Measurements from ENCODE around the gene GPR3.
"Not testable (repeated sequence)": the region's sequence is repeated elsewhere in the genome, so short reads cannot be mapped to it uniquely, and the experiment has no call there.

The GPR3 gene

GRCh38 chr1:27380766-27381733 is 11.4 kb upstream of the GPR3 start:
- DNase-seq: no peak

GRCh38 chr1:27381969-27382762 is 10.3 kb upstream of the GPR3 start:
- no peak for DNase-seq

GRCh38 chr1:27383039-27383605 is 9.3 kb upstream of the GPR3 start, which contains the start of gene CD164L2:
TSS of gene CD164L2 (minus strand) at chr1:27383333. CDS start at chr1:27383239, 94 bp downstream.
- DNase-seq: peak; percentile 9

DNA sequence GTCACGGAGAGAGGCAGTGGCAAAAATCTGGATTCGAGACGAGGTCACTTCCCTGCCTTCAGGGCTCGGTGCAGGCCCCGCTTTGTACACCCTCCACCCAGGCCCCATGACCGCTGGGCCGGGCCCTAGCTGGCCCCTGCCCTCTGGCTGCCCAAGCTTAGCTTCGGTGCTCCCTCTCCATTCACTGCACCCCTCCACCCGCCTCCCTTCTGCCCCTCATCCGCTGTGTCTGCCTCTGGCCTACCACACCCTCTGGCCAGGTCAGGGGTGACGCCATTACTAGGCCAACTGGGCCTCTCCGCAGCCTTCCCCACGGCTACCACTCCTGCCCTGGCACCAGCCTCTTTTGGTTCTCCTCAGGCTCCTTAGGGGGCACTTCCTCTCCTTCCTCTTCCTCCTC is 8.8 kb upstream of the GPR3 start:
- DNase-seq: no peak

GRCh38 chr1:27384797-27385196 is 7.6 kb upstream of the GPR3 start:
- DNase-seq: not testable (repeated sequence)

GRCh38 chr1:27388337-27389005 is 4.0 kb upstream of the GPR3 start:
- peak; percentile 3 for DNase-seq

- DNase-seq: peak; percentile 4
These were observed 819 bp upstream of the GPR3 start for GRCh38 chr1:27391511-27392095.

- no peak for DNase-seq
These were observed 585 bp downstream of the GPR3 start for GRCh38 chr1:27392778-27393635.

DNA sequence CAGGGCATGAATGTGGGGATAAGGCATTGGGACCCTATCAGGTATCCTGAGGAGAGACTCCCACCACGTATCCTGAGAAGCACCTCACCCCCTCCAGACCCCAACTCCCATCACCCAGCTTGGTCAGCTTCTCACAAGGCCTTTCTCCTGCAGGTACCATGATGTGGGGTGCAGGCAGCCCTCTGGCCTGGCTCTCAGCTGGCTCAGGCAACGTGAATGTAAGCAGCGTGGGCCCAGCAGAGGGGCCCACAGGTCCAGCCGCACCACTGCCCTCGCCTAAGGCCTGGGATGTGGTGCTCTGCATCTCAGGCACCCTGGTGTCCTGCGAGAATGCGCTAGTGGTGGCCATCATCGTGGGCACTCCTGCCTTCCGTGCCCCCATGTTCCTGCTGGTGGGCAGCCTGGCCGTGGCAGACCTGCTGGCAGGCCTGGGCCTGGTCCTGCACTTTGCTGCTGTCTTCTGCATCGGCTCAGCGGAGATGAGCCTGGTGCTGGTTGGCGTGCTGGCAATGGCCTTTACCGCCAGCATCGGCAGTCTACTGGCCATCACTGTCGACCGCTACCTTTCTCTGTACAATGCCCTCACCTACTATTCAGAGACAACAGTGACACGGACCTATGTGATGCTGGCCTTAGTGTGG is 1.3 kb downstream of the GPR3 start:
- no peak for DNase-seq

GRCh38 chr1:27394282-27394658 is 1.8 kb downstream of the GPR3 start:
- no peak for DNase-seq

GRCh38 chr1:27394925-27395324 is 2.5 kb downstream of the GPR3 start:
- no peak for DNase-seq

GRCh38 chr1:27395441-27396195 is 3.2 kb downstream of the GPR3 start:
- DNase-seq: peak; percentile 21

DNA sequence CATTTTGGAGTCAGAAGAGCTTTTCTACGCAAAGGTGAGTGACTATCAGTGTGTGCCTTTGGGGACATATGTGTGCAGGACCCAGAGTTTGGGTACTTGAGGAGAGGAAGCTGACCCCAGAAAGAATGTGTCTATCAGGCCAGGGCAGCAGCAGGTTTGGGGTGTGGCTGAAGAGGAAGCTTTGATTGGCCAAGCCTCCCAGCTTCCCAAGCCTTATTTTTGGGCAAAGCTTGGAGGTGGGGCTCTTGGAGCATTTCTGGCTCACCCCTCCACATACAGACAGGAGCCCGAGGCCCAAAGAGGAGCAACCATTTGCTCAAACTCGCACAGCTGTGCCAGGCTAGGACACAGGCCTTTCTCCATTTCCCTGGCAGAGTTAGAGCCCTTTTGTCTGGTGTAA is 4.7 kb downstream of the GPR3 start:
- DNase-seq: no peak

GRCh38 chr1:27397749-27398148 is 5.3 kb downstream of the GPR3 start:
- DNase-seq: no peak

GRCh38 chr1:27398405-27399149 is 6.2 kb downstream of the GPR3 start:
- DNase-seq: no peak

GRCh38 chr1:27399251-27400025 is 7.0 kb downstream of the GPR3 start:
- DNase-seq: no peak

GRCh38 chr1:27400082-27400962 is 7.9 kb downstream of the GPR3 start:
- DNase-seq: no peak

GRCh38 chr1:27400963-27401341 is 8.5 kb downstream of the GPR3 start:
- no peak for DNase-seq
